ENCODE data around the gene AMPD2.
"Not testable (repeated sequence)": the region's sequence is repeated elsewhere in the genome, so short reads cannot be mapped to it uniquely, and the experiment has no call there.

AMPD2 gene

GRCh38 chr1:109653306-109653705 lies 33.7 kb downstream of the AMPD2 start:
- DNase-seq = no peak

- no peak for DNase-seq
These were observed 34.9 kb downstream of the AMPD2 start for GRCh38 chr1:109654519-109654918.

GRCh38 chr1:109655615-109656519 lies 36.2 kb downstream of the AMPD2 start, which contains the start of gene GSTM4:
Gene GSTM4 (plus strand): TSS chr1:109656099. CDS start chr1:109656390, 291 bp downstream.
- peak; percentile 85 for DNase-seq

- DNase-seq = no peak
These were observed 37.8 kb downstream of the AMPD2 start for GRCh38 chr1:109657395-109657794.

GRCh38 chr1:109657970-109658369 lies 38.3 kb downstream of the AMPD2 start:
- DNase-seq = no peak

GRCh38 chr1:109658533-109659042 lies 39.0 kb downstream of the AMPD2 start:
- DNase-seq = no peak

- DNase-seq = no peak
These were observed 39.5 kb downstream of the AMPD2 start for GRCh38 chr1:109659145-109659544.

GRCh38 chr1:109659997-109660690 lies 40.5 kb downstream of the AMPD2 start:
- DNase-seq = no peak

- not testable (repeated sequence) for DNase-seq
These were observed 41.0 kb downstream of the AMPD2 start for GRCh38 chr1:109660691-109661026.

- DNase-seq = no peak
These were observed 41.8 kb downstream of the AMPD2 start for GRCh38 chr1:109661391-109661790.

- no peak for DNase-seq
These were observed 45.0 kb downstream of the AMPD2 start for GRCh38 chr1:109664671-109665070.

GRCh38 chr1:109667452-109668122 lies 48.0 kb downstream of the AMPD2 start, which contains the start of gene GSTM2:
Gene GSTM2 (plus strand): TSS chr1:109668057. CDS start chr1:109668116, 59 bp downstream.
- DNase-seq = peak; percentile 95

GRCh38 chr1:109668123-109668775 lies 48.6 kb downstream of the AMPD2 start:
- no peak for DNase-seq

GRCh38 chr1:109669246-109669948 lies 49.8 kb downstream of the AMPD2 start:
- DNase-seq = no peak

- DNase-seq = not testable (repeated sequence)
These were observed 50.3 kb downstream of the AMPD2 start for GRCh38 chr1:109669949-109670302.

GRCh38 chr1:109671067-109671466 lies 51.4 kb downstream of the AMPD2 start:
- DNase-seq = no peak

GRCh38 chr1:109673861-109674260 lies 54.2 kb downstream of the AMPD2 start:
- DNase-seq = not testable (repeated sequence)

- not testable (repeated sequence) for DNase-seq
These were observed 57.2 kb downstream of the AMPD2 start for GRCh38 chr1:109676683-109677381.

GRCh38 chr1:109677459-109677858 lies 57.8 kb downstream of the AMPD2 start:
- DNase-seq = no peak

- DNase-seq = not testable (repeated sequence)
These were observed 59.0 kb downstream of the AMPD2 start for GRCh38 chr1:109678637-109679036.

Measured in hematopoietic multipotent progenitor cell treated with erythropoietin and hydrocortisone succinate and interleukin-3 and kit ligand, for 6 days (in vitro differentiated cells).